HCT116 (cell line): ENCODE results near the gene PLD3. TPM values are rescaled to one million over a fixed set of nuclear protein-coding genes. Genes with fewer than 3 reads are reported as not detected.

Experiments used
- ATAC-seq: fragments of 200-7000 bp; cut with Tn5 transposase; 2 replicates; pipeline ENCODE4 v1.9.1; 2020; ENCODE audit warnings: mild to moderate bottlenecking, moderate library complexity
- BruUV-seq: library from RNA; stranded (reverse); fragments of 400-500 nt; replicated peaks from 2 replicates; lab custom pipeline; 2021; lab: Mats Ljungman, UMichigan
- CTCF ChIA-PET: fragments of 300-600 bp; sonication (Branson Sonifier 250); formaldehyde crosslinking; loops from one replicate; lab custom pipeline; 2021; ENCODE audit warnings: antibody characterized with exemption; lab: Charles Lee
- POLR2A ChIA-PET: fragments of 300-600, 350-600 bp; sonication (Branson Sonifier 250); formaldehyde crosslinking; loops from one replicate; lab custom pipeline; 2021; ENCODE audit warnings: antibody characterized with exemption; lab: Charles Lee
- RAD21 ChIA-PET, 2 experiments: fragments of 300-600 bp; sonication (Branson Sonifier 250); formaldehyde crosslinking; loops; one replicate each; lab custom pipeline; 2023; ENCODE audit warnings: low total read pairs in 2 of 2; ENCODE audit not compliant: uncharacterized antibody in 2 of 2, unreplicated experiment in 2 of 2, low non-redundant PET in 1 of 2; lab: Charles Lee
- DNase-seq: peaks from one replicate; pipeline ENCODE4 v3.0.0-alpha.2; 2010; ENCODE audit warnings: low read depth, low spot score
- H2AFZ ChIP-seq: fragments of 200-600 bp; shearing (Covaris generic), sonication (generic); 2 replicates; pipeline ENCODE4 v1.6.1; 2017; ENCODE audit warnings: low read depth, mixed run types, mixed read lengths, antibody characterized with exemption, low read length; ENCODE audit not compliant: poor library complexity, severe bottlenecking
- H3K27ac ChIP-seq: 2 replicates; pipeline ENCODE4 v1.5.1; 2012; ENCODE audit warnings: low read depth, low read length
- H3K27me3 ChIP-seq: fragments of 200-600 bp; sonication (generic); 2 replicates; pipeline ENCODE4 v1.6.1; 2016; ENCODE audit warnings: mixed run types, low read length, mixed read lengths; ENCODE audit not compliant: insufficient read depth
- H3K36me3 ChIP-seq, 2 experiments: fragments of 200-500 bp in 1 of 2; fragments of 200-600 bp in 1 of 2; sonication (Bioruptor generic) in 1 of 2; sonication (generic) in 1 of 2; 2 replicates each; pipeline versions ENCODE4 v1.5.1 to v1.6.1; 2014 to 2016; ENCODE audit warnings: low read length in 2 of 2, inconsistent platforms in 1 of 2, mixed read lengths in 1 of 2, mixed run types in 1 of 2; ENCODE audit not compliant: insufficient read depth in 2 of 2, control insufficient read depth in 1 of 2
- H3K4me1 ChIP-seq, 2 experiments: fragments of 200-600 bp in 1 of 2; sonication (generic) in 1 of 2; 2 replicates each; pipeline versions ENCODE4 v1.5.1 to v1.6.1; 2012 to 2017; ENCODE audit warnings: low read length in 2 of 2, inconsistent platforms in 1 of 2, mild to moderate bottlenecking in 1 of 2, mixed read lengths in 1 of 2, mixed run types in 1 of 2, moderate library complexity in 1 of 2; ENCODE audit not compliant: insufficient read depth in 2 of 2, control insufficient read depth in 1 of 2
- H3K4me2 ChIP-seq: fragments of 200-600 bp; sonication (generic); 2 replicates; pipeline ENCODE4 v1.6.1; 2017; ENCODE audit warnings: mixed run types, low read length, mixed read lengths
- H3K4me3 ChIP-seq, 2 experiments: fragments of 200-600 bp in 1 of 2; sonication (generic) in 1 of 2; replicated peaks in 1 of 2; 2 replicates each; pipeline ENCODE4 v1.5.1; 2011 to 2016; ENCODE audit warnings: low read length in 2 of 2, control low read depth in 1 of 2, low read depth in 1 of 2, mild to moderate bottlenecking in 1 of 2, mixed read lengths in 1 of 2, mixed run types in 1 of 2
- H3K79me2 ChIP-seq: fragments of 200-600 bp; sonication (generic); 2 replicates; pipeline ENCODE4 v1.6.1; 2017; ENCODE audit warnings: mild to moderate bottlenecking, mixed run types, low read length, moderate library complexity, mixed read lengths; ENCODE audit not compliant: insufficient read depth
- H3K9ac ChIP-seq: fragments of 200-600 bp; sonication (generic); 2 replicates; pipeline ENCODE4 v1.6.1; 2016; ENCODE audit warnings: low read length, mixed read lengths
- H3K9me2 ChIP-seq: fragments of 200-600 bp; sonication (generic), shearing (Covaris generic); 2 replicates; pipeline ENCODE4 v1.6.1; 2017; ENCODE audit warnings: mixed run types, mild to moderate bottlenecking, moderate library complexity; ENCODE audit not compliant: insufficient read depth
- H3K9me3 ChIP-seq, 2 experiments: fragments of 200-500 bp in 1 of 2; fragments of 200-600 bp in 1 of 2; sonication (Bioruptor generic) in 1 of 2; sonication (generic) in 1 of 2; 2 replicates each; pipeline ENCODE4 v1.6.1; 2014 to 2017; ENCODE audit warnings: low read length in 2 of 2, mixed read lengths in 2 of 2, inconsistent platforms in 1 of 2, low read depth in 1 of 2, mild to moderate bottlenecking in 1 of 2, mixed run types in 1 of 2, moderate library complexity in 1 of 2; ENCODE audit not compliant: control insufficient read depth in 1 of 2, insufficient read depth in 1 of 2
- H4K20me1 ChIP-seq: fragments of 200-600 bp; sonication (generic), shearing (Covaris generic); 2 replicates; pipeline ENCODE4 v1.6.1; 2017; ENCODE audit warnings: mixed run types, mild to moderate bottlenecking, moderate library complexity; ENCODE audit not compliant: insufficient read depth
- CBX3 ChIP-seq: IDR thresholded peaks from 2 replicates; pipeline ENCODE4 v1.6.1; 2012; ENCODE audit warnings: low read depth
- EGR1 ChIP-seq: IDR thresholded peaks from 2 replicates; pipeline ENCODE4 v1.6.1; 2012; ENCODE audit warnings: low read depth
- ELF1 ChIP-seq: IDR thresholded peaks from 2 replicates; pipeline ENCODE4 v1.6.1; 2012; ENCODE audit warnings: low read depth, borderline replicate concordance
- EZH2phosphoT487 ChIP-seq: fragments of 200-600 bp; IDR thresholded peaks from 2 replicates; pipeline ENCODE4 v1.6.1; 2018; ENCODE audit warnings: antibody characterized with exemption, borderline replicate concordance
- FOSL1 ChIP-seq: IDR thresholded peaks from 2 replicates; pipeline ENCODE4 v1.6.1; 2012; ENCODE audit warnings: low read depth
- JUND ChIP-seq: IDR thresholded peaks from 2 replicates; pipeline ENCODE4 v1.6.1; 2012
- POLR2A ChIP-seq: IDR thresholded peaks from 2 replicates; pipeline ENCODE4 v1.7.0; 2011; ENCODE audit warnings: borderline replicate concordance; ENCODE audit not compliant: insufficient read depth, insufficient read length; ENCODE audit errors: extremely low read depth
- RAD21 ChIP-seq: IDR thresholded peaks from 2 replicates; pipeline ENCODE4 v1.6.1; 2012; ENCODE audit warnings: low read depth, mild to moderate bottlenecking
- SP1 ChIP-seq: IDR thresholded peaks from 2 replicates; pipeline ENCODE4 v1.6.1; 2012; ENCODE audit warnings: low read depth
- SRF ChIP-seq: IDR thresholded peaks from 2 replicates; pipeline ENCODE4 v1.6.1; 2012; ENCODE audit warnings: low read depth
- TCF7L2 ChIP-seq: IDR thresholded peaks from 2 replicates; pipeline ENCODE4 v1.7.0; 2011; ENCODE audit warnings: borderline replicate concordance, inconsistent platforms; ENCODE audit not compliant: insufficient read depth, insufficient read length; ENCODE audit errors: extremely low read depth
- YY1 ChIP-seq: IDR thresholded peaks from 2 replicates; pipeline ENCODE4 v1.6.1; 2011; ENCODE audit warnings: low read length, low read depth, moderate library complexity, mild to moderate bottlenecking; ENCODE audit not compliant: insufficient replicate concordance; ENCODE audit errors: extremely low read depth
- intact Hi-C: fragments of 100-400 bp; cut with micrococcal nuclease; formaldehyde crosslinking; loops from 2 replicates; pipeline ENCODE4 v1.10.0; 2022
- total RNA-seq: library from RNA; stranded (reverse); gene quantifications from one replicate; pipeline ENCODE4 v1.2.1, GENCODE V29; 2021; ENCODE audit not compliant: unreplicated experiment
- TF ChIP-seq, protein P1 (sequence below): IDR thresholded peaks from 2 replicates; pipeline ENCODE4 v1.6.1; 2012
- TF ChIP-seq, protein P2 (sequence below): IDR thresholded peaks from 2 replicates; pipeline ENCODE4 v1.6.1; 2012; ENCODE audit warnings: low read depth

Gene PLD3
- total RNA-seq, 1 experiment from 2014 or later: 123 TPM

DNA sequence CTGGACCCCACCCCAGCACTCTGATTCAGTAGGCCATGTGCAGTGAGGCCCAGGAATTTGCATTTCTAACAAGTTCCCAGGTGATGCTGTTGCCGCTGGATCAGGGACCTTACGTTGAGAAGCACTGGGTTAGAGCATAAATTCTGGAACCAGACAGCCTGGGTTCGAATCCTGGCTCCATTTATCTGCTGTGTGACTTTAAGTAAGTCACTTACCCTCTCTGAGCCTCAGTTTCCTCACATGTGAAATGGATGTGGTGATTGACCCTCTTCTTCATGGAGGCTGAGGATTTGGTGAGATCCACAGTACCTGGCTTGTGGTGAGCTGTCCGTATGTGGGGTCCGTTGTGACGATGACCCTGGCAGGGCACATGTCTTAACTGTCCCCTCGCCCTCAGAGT, 25.6 kb downstream of the PLD3 start:
- no TSS peak for BruUV-seq
- Histone ChIP-seq H4K20me1 (no peaks in the 10 kb centered on the region), H3K4me1 (no peaks in the 10 kb centered on the region), H3K4me3 (no peak overlapping the region), H2AFZ (no peak overlapping the region)
- intact Hi-C loops: no loop called here
- DNase-seq: no peak
- RAD21 ChIA-PET: no interaction called here
- no peak for TF ChIP-seq TCF7L2
- no peak for TF ChIP-seq EGR1
- TF ChIP-seq POLR2A: no peak
- no peak for TF ChIP-seq JUND
- TF ChIP-seq EZH2phosphoT487: no peak
- TF ChIP-seq ELF1: no peak
- no peak for TF ChIP-seq SRF
- TF ChIP-seq CBX3: no peak
- TF ChIP-seq, protein P1, sequence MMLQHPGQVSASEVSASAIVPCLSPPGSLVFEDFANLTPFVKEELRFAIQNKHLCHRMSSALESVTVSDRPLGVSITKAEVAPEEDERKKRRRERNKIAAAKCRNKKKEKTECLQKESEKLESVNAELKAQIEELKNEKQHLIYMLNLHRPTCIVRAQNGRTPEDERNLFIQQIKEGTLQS: no peak
- TF ChIP-seq, all 23 proteins: peak for 0
- Histone ChIP-seq H3K9me2 (no peaks in the 10 kb centered on the region), H3K27ac (no peak overlapping the region), H3K79me2 (no peaks in the 10 kb centered on the region), H3K27me3 (no peaks in the 10 kb centered on the region), H3K9ac (no peak overlapping the region), H3K9me3 (no peaks in the 10 kb centered on the region), H3K36me3 (no peaks in the 10 kb centered on the region; a peak in 1 of 4 replicates), H3K4me2 (no peak overlapping the region)
- POLR2A ChIA-PET: no interaction called here
- no peak for ATAC-seq
- CTCF ChIA-PET: no interaction called here

DNA sequence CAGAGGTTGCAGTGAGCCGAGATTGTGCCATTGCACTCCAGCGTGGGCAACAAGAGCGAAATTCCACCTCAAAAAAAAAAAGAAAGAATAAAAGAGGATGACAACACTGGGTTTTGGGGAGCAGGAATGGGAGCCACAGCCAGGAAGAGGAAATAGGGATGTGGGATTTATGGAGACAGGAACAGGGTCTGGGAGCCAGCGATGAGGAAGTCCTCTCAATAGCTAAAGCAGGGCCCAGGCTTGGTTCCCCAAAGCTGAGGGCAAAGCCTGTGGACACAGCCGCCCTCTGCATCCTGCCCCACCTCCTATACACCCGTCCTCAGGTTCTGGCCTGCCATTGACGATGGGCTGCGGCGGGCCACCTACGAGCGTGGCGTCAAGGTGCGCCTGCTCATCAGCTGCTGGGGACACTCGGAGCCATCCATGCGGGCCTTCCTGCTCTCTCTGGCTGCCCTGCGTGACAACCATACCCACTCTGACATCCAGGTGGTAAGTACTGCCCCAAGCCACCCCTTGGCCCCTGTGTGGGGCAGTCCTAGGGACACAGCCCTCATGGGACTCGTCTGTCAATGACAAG, 27.9 kb downstream of the PLD3 start:
- intact Hi-C loops: no loop called here
- Histone ChIP-seq H3K9me2 (no peaks in the 10 kb centered on the region), H3K4me1 (no peaks in the 10 kb centered on the region), H3K36me3 (no peaks in the 10 kb centered on the region; a peak in 1 of 4 replicates), H4K20me1 (no peaks in the 10 kb centered on the region), H3K9ac (no peak overlapping the region), H3K9me3 (no peaks in the 10 kb centered on the region), H3K27ac (no peak overlapping the region), H3K27me3 (no peaks in the 10 kb centered on the region), H3K79me2 (no peaks in the 10 kb centered on the region), H3K4me2 (no peak overlapping the region), H3K4me3 (no peak overlapping the region), H2AFZ (no peak overlapping the region)
- POLR2A ChIA-PET: no interaction called here
- no TSS peak for BruUV-seq
- CTCF ChIA-PET: no interaction called here
- ATAC-seq (no peak), DNase-seq (no peak)
- RAD21 ChIA-PET: no interaction called here
- TF ChIP-seq TCF7L2 (no peak), ELF1 (no peak), JUND (no peak), SP1 (no peak), YY1 (no peak), CBX3 (no peak), RAD21 (no peak), FOSL1 (no peak), EGR1 (no peak)
- TF ChIP-seq, protein P2, sequence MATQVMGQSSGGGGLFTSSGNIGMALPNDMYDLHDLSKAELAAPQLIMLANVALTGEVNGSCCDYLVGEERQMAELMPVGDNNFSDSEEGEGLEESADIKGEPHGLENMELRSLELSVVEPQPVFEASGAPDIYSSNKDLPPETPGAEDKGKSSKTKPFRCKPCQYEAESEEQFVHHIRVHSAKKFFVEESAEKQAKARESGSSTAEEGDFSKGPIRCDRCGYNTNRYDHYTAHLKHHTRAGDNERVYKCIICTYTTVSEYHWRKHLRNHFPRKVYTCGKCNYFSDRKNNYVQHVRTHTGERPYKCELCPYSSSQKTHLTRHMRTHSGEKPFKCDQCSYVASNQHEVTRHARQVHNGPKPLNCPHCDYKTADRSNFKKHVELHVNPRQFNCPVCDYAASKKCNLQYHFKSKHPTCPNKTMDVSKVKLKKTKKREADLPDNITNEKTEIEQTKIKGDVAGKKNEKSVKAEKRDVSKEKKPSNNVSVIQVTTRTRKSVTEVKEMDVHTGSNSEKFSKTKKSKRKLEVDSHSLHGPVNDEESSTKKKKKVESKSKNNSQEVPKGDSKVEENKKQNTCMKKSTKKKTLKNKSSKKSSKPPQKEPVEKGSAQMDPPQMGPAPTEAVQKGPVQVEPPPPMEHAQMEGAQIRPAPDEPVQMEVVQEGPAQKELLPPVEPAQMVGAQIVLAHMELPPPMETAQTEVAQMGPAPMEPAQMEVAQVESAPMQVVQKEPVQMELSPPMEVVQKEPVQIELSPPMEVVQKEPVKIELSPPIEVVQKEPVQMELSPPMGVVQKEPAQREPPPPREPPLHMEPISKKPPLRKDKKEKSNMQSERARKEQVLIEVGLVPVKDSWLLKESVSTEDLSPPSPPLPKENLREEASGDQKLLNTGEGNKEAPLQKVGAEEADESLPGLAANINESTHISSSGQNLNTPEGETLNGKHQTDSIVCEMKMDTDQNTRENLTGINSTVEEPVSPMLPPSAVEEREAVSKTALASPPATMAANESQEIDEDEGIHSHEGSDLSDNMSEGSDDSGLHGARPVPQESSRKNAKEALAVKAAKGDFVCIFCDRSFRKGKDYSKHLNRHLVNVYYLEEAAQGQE: no peak
- TF ChIP-seq, protein P1: no peak
